Measurements from ENCODE around the gene ALDH5A1. TPM values are rescaled to one million over a fixed set of nuclear protein-coding genes. Genes with fewer than 3 reads are reported as not detected.
A peak's percentile ranks its signal among the peaks of the same experiment; 100 is the strongest.

Gene ALDH5A1
- total RNA-seq, 2 donors from 2014 or later: 10.5 to 14.6 TPM

DNA sequence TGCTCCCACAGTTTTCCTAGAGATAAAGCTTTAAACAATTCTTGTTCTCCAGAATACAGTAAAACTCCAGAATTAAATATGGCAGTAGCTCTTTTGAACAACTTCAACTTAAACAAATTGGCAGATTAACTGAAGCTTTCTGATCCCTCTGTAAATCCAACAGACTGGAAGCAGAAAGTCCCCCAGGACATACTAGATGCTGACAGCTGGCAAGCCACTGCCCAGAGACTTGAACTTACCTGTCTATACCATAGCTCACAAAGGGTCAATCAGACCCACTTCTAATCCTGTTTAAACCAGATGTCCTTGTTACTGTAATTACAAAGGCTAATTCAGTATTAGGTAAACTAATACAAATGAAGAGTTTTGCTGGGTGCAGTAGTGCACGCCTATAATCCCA, 17.7 kb upstream of the ALDH5A1 start:
- no peak for ATAC-seq
- H3K27ac Mint-ChIP-seq: no peak overlapping the region
- DNase-seq (ENCODE audit: low spot score in 2 of 2): no peak
- no peaks in the 10 kb centered on the region for H3K36me3 Mint-ChIP-seq
- no peaks in the 10 kb centered on the region for H3K9me3 Mint-ChIP-seq

DNA sequence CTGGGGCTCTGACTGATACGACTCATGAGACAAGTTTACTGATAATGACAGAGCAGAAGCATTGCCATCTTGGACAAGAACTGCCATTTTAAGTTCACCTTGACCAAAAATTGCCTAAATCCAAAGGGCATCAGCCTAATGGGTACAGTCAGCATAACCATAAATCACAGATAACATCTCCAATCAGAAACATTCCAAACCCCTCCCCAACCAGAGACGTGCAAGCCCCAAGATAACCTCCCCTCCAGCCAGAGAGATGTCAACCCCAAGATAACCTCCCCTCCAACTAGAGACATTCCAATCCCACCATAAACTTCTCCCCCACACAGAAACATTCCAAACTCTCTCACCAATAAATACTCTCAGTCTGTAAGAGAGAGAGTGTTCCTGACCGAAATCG, 15.9 kb upstream of the ALDH5A1 start:
- ATAC-seq (no peak), DNase-seq (ENCODE audit: low spot score in 2 of 2) (no peak)

DNA sequence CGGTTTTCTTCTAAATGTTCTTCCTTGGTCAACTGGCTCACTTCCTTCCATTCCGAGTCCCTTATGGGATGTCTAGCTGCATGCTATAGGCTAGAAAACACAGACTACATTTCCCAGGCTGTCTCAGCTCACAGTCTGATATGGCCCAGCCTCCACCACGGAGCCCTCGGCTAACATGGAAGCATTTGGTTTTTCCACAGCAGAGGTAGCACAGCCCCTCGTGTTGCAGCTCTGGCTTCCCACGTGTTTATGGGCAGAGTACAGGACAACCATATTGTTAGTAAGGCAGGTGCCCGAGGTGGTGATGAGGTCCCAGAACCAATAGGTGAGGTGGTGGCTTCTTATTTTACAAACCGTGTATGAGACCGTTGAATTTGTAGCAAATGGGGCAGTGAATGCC, 14.1 kb upstream of the ALDH5A1 start:
- DNase-seq (ENCODE audit: low spot score in 2 of 2) (no peak), ATAC-seq (no peak)
- Mint-ChIP-seq H3K9me3 (no peaks in the 10 kb centered on the region), H3K36me3 (no peaks in the 10 kb centered on the region), H3K27ac (no peak overlapping the region)

More for the DNA sequence above, 15.9 kb upstream of the ALDH5A1 start:
- H3K27ac Mint-ChIP-seq: peak overlapping the region in 1 of 2 donors; percentile 22
- H3K9me3 Mint-ChIP-seq: no peaks in the 10 kb centered on the region
- no peaks in the 10 kb centered on the region for H3K36me3 Mint-ChIP-seq

DNA sequence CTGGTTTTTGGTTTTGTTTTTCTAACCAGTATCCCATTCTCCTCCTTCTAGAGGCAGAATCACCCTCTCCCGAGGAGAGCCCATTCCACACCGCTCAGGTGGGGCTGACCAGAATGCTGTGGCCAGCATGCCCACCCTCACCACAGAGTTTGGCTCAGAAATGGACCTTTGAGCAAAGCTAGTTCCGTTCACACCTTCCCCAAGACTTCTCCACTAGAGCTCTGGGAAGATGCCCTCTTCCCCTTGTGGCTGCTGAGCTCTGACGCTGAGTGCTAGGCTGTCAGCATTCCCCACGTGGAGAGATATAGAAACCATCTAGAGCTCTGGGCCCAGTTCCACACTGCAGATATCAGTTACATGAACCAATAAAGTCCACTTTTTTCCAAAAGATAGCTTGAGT, 13.3 kb upstream of the ALDH5A1 start:
- DNase-seq (ENCODE audit: low spot score in 2 of 2): no peak
- Mint-ChIP-seq H3K9me3 (no peaks in the 10 kb centered on the region), H3K36me3 (no peaks in the 10 kb centered on the region), H3K27ac (peak overlapping the region in 1 of 2 donors; percentile 32)
- no peak for ATAC-seq

DNA sequence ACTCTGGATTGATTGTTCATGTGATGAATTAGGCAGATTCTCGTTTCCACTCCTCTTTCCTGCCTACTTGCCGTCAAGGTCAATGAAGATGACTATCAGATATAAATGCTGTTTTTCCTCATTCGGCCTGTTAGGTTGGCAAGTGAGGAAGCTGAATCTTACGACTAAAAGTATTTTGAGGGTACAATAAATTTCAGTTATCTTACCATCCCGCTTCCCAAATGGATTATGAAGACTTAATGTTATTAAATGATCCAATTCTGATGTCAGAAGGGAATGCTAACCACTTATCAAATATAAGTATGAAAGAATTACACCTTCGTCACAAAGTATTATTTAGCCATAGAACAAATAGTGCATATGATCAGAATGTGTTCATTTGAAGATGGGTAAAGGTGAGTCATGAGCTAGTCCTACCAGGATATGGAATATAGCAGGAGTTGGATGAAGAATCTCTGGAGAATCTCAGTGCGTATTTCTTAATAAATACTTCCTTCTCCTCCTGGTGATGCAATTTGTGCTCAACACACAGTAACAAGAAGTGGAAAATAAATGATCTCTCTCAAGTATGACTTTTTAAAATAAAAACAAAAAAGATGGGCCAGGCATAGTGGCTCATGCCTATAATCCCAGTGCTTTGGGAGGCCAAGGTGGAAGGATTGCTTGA, 10.0 kb upstream of the ALDH5A1 start:
- no peaks in the 10 kb centered on the region for H3K9me3 Mint-ChIP-seq
- ATAC-seq (no peak), DNase-seq (ENCODE audit: low spot score in 2 of 2) (no peak)
- H3K27ac Mint-ChIP-seq: no peak overlapping the region
- no peaks in the 10 kb centered on the region for H3K36me3 Mint-ChIP-seq

DNA sequence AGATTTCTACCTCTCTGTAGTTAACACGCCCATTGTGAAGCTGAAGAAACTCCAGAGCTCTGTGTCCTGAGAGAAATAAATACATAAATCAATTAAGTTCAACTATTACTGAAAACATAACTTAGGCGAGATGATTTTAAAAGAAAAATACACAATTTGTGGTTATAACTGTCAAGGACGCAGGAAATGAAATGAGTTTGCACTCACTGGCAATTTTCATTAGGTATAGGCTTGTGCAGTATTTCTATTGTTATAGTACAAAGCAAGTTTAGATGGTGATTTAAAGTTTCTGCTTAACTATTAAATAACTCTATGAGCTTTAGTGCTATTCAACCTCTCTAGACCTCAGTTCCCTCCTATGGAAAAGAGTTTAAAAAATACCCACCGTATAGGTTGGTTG, 8.7 kb upstream of the ALDH5A1 start:
- Mint-ChIP-seq H3K36me3 (no peaks in the 10 kb centered on the region), H3K27ac (no peak overlapping the region), H3K9me3 (no peaks in the 10 kb centered on the region)
- DNase-seq (ENCODE audit: low spot score in 2 of 2) (no peak), ATAC-seq (no peak)

DNA sequence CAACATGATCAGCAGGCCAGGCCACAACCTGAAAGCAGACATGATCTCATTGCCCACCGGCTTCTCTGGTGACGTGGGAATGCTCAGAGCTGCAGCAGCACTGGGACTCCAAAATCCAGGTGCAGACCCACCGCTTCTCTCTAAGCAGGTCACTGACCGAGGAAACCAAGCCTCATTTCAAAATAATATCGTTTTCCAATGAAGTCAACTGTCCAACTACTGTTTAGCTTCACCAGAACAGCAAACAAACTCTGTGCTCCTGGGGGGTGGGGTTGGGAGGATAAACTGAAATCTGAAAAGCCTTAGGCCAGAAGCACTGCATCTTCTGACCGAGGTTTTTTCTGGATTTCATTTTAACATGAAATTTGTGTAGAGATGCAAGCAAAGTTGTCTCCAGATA, 5.3 kb upstream of the ALDH5A1 start, which contains the start of gene GPLD1:
TSS of gene GPLD1 (minus strand) at position 109 of the 400 bp plus-strand sequence. CDS start at position 42, 67 bp downstream.
- H3K27ac Mint-ChIP-seq: peak within 1 kb of the TSS in 1 of 2 donors; percentile 87
- no peaks in the 10 kb centered on the region for H3K9me3 Mint-ChIP-seq
- DNase-seq (ENCODE audit: low spot score in 2 of 2) (no peak), ATAC-seq (no peak)
- H3K36me3 Mint-ChIP-seq: no peaks in the 10 kb centered on the region

DNA sequence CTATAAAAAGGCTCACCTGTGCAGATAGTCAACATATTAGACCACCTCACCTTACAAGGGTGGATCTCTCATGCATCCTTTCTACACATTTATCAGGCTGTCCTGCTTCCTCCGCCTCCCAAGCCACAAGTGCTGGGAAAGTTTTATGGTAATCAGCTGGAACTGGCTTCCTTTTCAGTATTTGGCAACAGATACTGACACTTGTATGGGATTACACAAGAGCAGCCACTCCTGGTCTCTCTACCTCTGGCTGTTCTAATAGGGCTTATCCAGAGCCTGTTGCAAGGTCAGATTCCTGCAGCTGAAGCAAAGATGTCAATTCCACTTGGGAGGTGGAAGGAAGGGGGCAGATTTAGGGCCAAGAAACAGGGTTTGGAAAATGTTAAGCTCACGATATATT, 4.9 kb upstream of the ALDH5A1 start:
- no peak for ATAC-seq
- no peak for DNase-seq (ENCODE audit: low spot score in 2 of 2)
- peak overlapping the region in 1 of 2 donors; percentile 87 for H3K27ac Mint-ChIP-seq
- no peaks in the 10 kb centered on the region for H3K9me3 Mint-ChIP-seq
- H3K36me3 Mint-ChIP-seq: no peaks in the 10 kb centered on the region

DNA sequence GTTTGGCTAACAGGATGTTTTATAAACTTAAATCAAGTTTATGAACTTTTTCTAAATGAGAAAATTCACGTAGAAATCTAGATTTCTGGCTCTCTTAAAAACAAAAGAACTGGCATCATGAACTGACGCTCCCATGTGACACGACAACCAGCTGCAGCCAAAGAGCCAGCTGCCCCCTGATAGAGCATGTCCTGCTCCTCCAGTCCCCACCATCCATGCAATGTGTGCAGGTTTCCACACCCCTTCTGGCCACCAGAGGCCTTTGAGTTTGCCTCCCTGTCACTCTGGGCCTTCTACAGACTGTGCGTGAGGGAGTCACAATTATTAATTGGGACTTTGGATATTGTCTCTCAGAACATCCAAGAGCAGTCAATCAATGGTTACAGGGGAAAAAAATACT, 3.8 kb upstream of the ALDH5A1 start:
- DNase-seq (ENCODE audit: low spot score in 2 of 2) (no peak), ATAC-seq (no peak)
- no peak overlapping the region for H3K27ac Mint-ChIP-seq
- H3K36me3 Mint-ChIP-seq: peaks cover 0 to 6% of the 10 kb centered on the region in 2 donors
- H3K9me3 Mint-ChIP-seq: peaks cover 0 to under 1% of the 10 kb centered on the region in 2 donors

DNA sequence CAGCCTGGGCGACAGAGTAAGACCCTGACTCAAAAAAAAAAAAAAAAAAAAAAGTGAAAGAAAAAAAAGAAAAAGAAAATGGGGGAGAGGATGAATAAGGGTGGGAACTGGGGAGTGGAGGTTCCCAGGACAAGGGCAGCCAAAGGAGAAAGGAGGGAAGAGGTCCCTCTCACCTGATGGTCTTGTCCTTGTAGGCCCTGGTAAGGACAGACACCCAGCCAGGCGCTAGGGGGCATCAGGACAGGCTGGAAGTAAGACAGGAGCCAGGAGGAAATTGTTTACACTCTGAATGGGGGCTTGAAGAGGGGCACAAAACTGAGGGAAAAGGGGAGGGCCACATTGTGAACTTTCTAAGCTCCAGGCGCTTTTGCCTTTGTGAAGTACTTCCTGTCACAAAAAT, 2.3 kb upstream of the ALDH5A1 start:
- DNase-seq (ENCODE audit: low spot score in 2 of 2) (no peak), ATAC-seq (no peak)
- peaks cover 11 to 22% of the 10 kb centered on the region in 2 donors for H3K36me3 Mint-ChIP-seq
- no peak overlapping the region for H3K27ac Mint-ChIP-seq
- H3K9me3 Mint-ChIP-seq: peaks cover 3 to 13% of the 10 kb centered on the region in 2 donors

DNA sequence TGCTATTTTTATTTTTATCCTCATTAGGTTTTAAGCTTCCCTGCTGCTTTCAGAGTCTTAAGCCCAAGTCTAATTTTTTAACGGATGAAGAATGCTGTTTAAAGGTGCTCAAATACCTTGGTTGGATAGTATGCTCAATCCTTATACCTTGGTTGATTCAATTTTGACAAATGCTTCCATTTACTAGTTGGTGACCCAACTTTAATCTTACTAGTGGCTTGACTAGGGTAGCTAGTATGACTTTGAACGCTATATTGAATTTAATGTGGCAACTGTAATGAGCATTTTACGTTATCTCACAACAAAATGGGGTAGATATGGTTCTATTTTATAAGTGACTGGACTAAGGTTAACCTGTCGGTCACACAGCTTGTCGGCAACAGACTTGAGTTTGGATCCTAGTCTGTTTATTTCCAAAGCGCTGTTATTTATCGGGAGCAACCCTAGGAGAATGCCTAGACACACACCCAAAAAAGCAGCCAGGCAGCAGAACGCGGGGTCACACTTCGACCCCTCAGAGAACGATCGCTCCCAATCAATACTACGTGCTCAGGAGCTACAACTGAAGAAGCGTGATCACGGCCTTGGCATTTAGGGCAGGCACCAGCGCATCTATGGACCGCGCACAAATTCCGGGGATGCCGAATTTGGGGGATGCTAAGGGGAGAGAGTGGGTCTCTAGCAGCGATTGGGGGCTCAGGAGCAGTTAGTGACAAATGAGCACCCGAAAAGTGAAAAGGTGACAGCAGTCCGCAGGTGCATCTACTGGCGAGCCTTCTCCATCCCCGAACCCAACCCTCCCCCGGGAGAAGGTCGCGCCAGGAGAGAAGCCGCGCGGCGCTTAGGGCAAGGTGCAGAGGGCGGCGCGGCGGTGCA, 586 bp upstream of the ALDH5A1 start:
- Mint-ChIP-seq H3K27ac (peak overlapping the region; percentile 48 to 77), H3K9me3 (peaks cover 3 to 13% of the 10 kb centered on the region in 2 donors), H3K36me3 (peaks cover 11 to 22% of the 10 kb centered on the region in 2 donors)
- ATAC-seq (peak; percentile 11 to 26), DNase-seq (ENCODE audit: low spot score in 2 of 2) (no peak)

DNA sequence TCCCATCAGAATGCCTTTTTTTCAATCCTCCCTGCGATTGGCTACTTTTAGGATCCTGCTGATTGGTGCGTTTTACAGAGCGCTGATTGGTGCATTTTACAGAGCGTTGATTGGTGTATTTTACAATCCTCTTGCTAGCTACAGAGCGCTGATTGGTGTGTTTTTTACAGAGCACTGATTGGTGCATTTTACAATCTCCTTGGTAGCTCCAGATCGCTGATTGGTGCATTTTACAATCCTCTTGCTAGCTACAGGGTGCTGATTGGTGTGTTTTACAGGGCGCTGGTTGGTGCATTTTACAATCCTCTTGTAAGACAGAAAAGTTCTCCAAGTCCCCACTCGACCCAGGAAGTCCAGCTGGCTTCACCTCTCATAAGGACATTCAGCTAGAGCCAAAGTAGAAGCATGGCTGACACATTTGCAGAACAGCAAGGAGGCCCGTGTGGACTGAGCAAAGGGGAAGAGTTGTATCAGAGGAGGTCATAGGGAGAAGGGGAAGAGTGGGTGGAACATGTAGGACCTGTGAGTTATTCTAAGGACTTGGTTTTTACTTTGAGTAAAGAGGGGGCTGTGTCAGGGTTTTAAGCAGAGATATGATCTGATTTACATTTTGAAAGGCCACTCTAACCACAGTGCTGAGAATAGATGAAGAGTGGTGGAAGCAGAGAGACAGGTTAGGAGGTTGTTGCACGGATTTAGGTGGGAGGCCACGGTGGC, 2.6 kb downstream of the ALDH5A1 start:
- ATAC-seq (no peak), DNase-seq (ENCODE audit: low spot score in 2 of 2) (no peak)
- Mint-ChIP-seq H3K9me3 (peaks cover 3 to 13% of the 10 kb centered on the region in 2 donors), H3K36me3 (peaks cover 11 to 22% of the 10 kb centered on the region in 2 donors), H3K27ac (no peak overlapping the region)

DNA sequence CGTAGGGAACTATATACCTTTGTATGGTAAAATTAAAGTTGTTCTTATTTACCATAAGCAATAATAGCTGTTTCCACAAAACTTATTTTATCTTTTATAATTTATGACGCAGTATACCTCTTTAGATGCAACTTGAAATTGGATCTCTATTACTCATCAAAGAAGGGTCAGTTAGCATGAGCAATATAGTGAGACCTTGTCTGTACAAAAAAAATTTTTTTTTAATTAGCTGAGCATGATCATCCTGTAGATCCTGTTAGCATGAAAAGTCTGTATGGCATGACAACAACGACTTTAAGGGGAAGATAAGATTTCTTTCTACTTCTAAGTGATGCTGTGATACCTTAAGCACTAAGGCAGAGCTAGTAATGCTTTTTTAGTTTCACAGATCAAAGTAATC, 5.9 kb downstream of the ALDH5A1 start:
- H3K36me3 Mint-ChIP-seq: peaks cover 17 to 19% of the 10 kb centered on the region in 2 donors
- ATAC-seq (no peak), DNase-seq (ENCODE audit: low spot score in 2 of 2) (no peak)
- H3K27ac Mint-ChIP-seq: no peak overlapping the region
- peaks cover 3 to 13% of the 10 kb centered on the region in 2 donors for H3K9me3 Mint-ChIP-seq

DNA sequence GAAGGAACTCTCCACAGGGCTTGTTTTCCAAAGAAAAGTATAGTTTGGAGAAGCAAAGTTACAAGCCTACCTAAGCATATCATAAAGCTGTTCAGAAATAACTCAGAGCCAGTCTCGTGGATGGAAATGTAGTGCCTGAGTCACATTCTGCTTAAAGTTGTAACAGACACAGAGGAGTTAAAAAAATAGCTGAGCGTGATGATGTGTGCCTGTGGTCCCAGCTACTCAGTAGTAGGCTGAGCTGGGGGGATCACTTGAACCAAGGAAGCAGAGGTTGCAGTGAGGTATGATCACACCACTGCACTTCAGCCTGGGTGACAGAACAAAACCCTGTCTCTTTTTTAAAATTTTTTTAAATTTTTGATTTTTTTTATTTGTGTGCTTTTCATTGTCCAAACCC, 6.6 kb downstream of the ALDH5A1 start:
- H3K27ac Mint-ChIP-seq: no peak overlapping the region
- peaks cover 12 to 20% of the 10 kb centered on the region in 2 donors for H3K36me3 Mint-ChIP-seq
- no peak for DNase-seq (ENCODE audit: low spot score in 2 of 2)
- peak; percentile 36 to 58 for ATAC-seq
- peaks cover 3 to 9% of the 10 kb centered on the region in 2 donors for H3K9me3 Mint-ChIP-seq

DNA sequence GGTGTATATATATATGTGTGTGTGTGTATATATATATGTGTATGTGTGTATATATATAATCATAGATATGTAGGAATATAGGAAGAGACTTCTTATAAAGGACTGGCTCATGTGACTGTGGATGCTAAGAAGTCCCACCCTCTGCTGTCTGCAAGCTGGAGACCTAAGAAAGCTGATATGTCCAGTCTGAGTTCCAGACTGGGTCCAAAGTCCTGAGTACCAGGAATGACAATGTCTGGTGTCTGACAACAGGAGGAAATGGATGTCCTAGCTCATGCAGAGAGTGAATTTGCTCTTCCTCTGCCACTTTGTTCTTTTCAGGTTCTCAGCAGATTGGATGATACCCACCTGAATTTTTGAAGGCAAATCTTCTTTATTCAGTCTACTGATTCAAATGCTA, 7.1 kb downstream of the ALDH5A1 start:
- DNase-seq (ENCODE audit: low spot score in 2 of 2) (no peak), ATAC-seq (no peak)
- Mint-ChIP-seq H3K9me3 (peaks cover 0 to 4% of the 10 kb centered on the region in 2 donors), H3K36me3 (peaks cover 8 to 16% of the 10 kb centered on the region in 2 donors), H3K27ac (no peak overlapping the region)

DNA sequence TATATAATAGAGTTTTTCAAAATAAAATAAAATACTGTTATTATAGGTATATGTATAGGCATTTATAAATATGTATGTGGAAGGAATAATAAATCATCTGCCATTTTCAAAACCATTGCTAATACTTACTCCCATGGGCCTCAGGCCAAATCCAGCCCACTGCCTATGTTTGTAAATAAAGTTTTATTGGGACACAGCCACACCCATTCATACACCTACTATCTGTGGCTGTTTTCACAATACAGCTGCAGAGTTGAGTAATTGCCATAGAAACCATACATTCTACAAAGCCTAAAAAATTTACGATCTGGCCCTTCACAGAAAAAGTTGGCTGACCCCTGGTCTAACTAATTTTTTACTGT, 9.5 kb downstream of the ALDH5A1 start:
- H3K9me3 Mint-ChIP-seq: no peaks in the 10 kb centered on the region
- ATAC-seq (no peak), DNase-seq (ENCODE audit: low spot score in 2 of 2) (no peak)
- peaks cover 16 to 26% of the 10 kb centered on the region in 2 donors for H3K36me3 Mint-ChIP-seq
- no peak overlapping the region for H3K27ac Mint-ChIP-seq

Data from activated naive CD4-positive, alpha-beta T cell treated with anti-CD3 and anti-CD28 coated beads, Interleukin-2, amount 50 U/mL, for 72 hours (primary cell).